SK-N-SH (cell line): ENCODE results near the gene ADAMTS16.

ENCODE experiments used
- EP300 ChIP-seq, 2 experiments: IDR thresholded peaks; 2 replicates each; pipeline versions ENCODE4 v1.4.0 to v1.6.1; 2012; ENCODE audit warnings: borderline replicate concordance in 1 of 2, low read depth in 1 of 2, low read length in 1 of 2
- FOSL2 ChIP-seq: IDR thresholded peaks from 2 replicates; pipeline ENCODE4 v1.4.0; 2012; ENCODE audit warnings: low read depth, mild to moderate bottlenecking, moderate library complexity, borderline replicate concordance
- GABPA ChIP-seq: IDR thresholded peaks from 2 replicates; pipeline ENCODE4 v1.4.0; 2012; ENCODE audit warnings: low read depth, mild to moderate bottlenecking
- JUND ChIP-seq: IDR thresholded peaks from 2 replicates; pipeline ENCODE4 v1.4.0; 2012
- NFIC ChIP-seq: IDR thresholded peaks from 2 replicates; pipeline ENCODE4 v1.4.0; 2012; ENCODE audit warnings: borderline replicate concordance
- NRF1 ChIP-seq: IDR thresholded peaks from 2 replicates; pipeline ENCODE4 v1.6.1; 2012; ENCODE audit warnings: low read depth, mild to moderate bottlenecking, low read length
- POLR2AphosphoS5 ChIP-seq: IDR thresholded peaks from 2 replicates; pipeline ENCODE4 v1.6.1; 2012; ENCODE audit warnings: low read depth, low read length
- RAD21 ChIP-seq: IDR thresholded peaks from 2 replicates; pipeline ENCODE4 v1.6.1; 2012; ENCODE audit warnings: mild to moderate bottlenecking, low read length
- TF ChIP-seq, protein P1 (sequence below): fragments of 200-600 bp; sonication (generic); IDR thresholded peaks from 2 replicates; pipeline ENCODE4 v1.6.1; 2017; ENCODE audit warnings: antibody characterized with exemption, mild to moderate bottlenecking, moderate library complexity
- TF ChIP-seq, protein P2 (sequence below): fragments of 150-350 bp; IDR thresholded peaks from 2 replicates; pipeline ENCODE4 v1.6.1; 2017; ENCODE audit warnings: antibody characterized with exemption, low read length, low read depth, borderline replicate concordance

DNA sequence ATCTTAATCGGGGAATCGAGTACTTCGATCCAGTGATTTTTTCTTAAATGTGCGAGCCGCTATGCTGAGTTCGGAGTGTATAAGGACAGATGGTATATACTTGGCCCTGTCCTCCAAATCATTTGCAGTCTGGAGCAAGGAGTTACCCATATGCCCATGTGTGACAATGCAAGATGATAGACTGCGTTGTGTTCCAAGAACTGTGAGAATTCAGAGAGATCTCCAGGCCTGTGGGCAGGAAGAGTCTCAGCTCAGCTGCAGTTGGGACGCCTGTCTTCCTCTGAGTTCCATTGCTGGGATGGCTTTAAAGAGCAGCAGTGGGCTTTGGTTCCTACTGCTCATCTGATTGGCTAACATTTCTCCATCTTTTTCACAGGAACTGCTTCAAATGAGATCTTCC, 106.6 kb downstream of the ADAMTS16 start:
- TF ChIP-seq, protein P1, sequence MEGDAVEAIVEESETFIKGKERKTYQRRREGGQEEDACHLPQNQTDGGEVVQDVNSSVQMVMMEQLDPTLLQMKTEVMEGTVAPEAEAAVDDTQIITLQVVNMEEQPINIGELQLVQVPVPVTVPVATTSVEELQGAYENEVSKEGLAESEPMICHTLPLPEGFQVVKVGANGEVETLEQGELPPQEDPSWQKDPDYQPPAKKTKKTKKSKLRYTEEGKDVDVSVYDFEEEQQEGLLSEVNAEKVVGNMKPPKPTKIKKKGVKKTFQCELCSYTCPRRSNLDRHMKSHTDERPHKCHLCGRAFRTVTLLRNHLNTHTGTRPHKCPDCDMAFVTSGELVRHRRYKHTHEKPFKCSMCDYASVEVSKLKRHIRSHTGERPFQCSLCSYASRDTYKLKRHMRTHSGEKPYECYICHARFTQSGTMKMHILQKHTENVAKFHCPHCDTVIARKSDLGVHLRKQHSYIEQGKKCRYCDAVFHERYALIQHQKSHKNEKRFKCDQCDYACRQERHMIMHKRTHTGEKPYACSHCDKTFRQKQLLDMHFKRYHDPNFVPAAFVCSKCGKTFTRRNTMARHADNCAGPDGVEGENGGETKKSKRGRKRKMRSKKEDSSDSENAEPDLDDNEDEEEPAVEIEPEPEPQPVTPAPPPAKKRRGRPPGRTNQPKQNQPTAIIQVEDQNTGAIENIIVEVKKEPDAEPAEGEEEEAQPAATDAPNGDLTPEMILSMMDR, result no peak
- TF ChIP-seq RAD21 (no peak), NFIC (no peak), FOSL2 (no peak), GABPA (no peak), JUND (no peak), NRF1 (no peak), POLR2AphosphoS5 (no peak), EP300 (IDR thresholded peaks at IDR 0.05; ENCODE audit: borderline replicate concordance in 1 of 2, low read depth in 1 of 2, low read length in 1 of 2) (no peak)
- TF ChIP-seq, protein P2, sequence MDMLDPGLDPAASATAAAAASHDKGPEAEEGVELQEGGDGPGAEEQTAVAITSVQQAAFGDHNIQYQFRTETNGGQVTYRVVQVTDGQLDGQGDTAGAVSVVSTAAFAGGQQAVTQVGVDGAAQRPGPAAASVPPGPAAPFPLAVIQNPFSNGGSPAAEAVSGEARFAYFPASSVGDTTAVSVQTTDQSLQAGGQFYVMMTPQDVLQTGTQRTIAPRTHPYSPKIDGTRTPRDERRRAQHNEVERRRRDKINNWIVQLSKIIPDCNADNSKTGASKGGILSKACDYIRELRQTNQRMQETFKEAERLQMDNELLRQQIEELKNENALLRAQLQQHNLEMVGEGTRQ, result no peak
